ENCODE results near the gene GATAD2A. TPM values are rescaled to one million over a fixed set of nuclear protein-coding genes. Genes with fewer than 3 reads are reported as not detected.
A peak's percentile ranks its signal among the peaks of the same experiment; 100 is the strongest.

The GATAD2A gene
- total and polyA plus RNA-seq, 2 of the 8 experiments (the other 6 are each of a cell fraction or from before 2014, with no cell fraction given): 38.4 to 205 TPM

- TF ChIP-seq RAD21 (IDR thresholded peaks at IDR 0.05 in 1 of 2, conservative IDR thresholded peaks at IDR 0.05 in 1 of 2; ENCODE audit: low read depth in 2 of 2, low read length in 2 of 2): no peak; a peak in 1 of 4 replicates
- no peak for TF ChIP-seq TCF12 (IDR thresholded peaks at IDR 0.05; ENCODE audit: low read depth, low read length)
- TF ChIP-seq JUND (IDR thresholded peaks at IDR 0.05; ENCODE audit: low read length): 0 out of 2 replicates have a peak, but pooled peaks have one; percentile 7
- no peak for TF ChIP-seq YY1 (IDR thresholded peaks at IDR 0.05; ENCODE audit: low read depth, low read length)
- no peak for TF ChIP-seq CTCF (IDR thresholded peaks at IDR 0.05; ENCODE audit: control extremely low read depth in 1 of 3, insufficient read depth in 1 of 3, low read depth in 1 of 3, low read length in 3 of 3)
- 0 out of 4 replicates have a peak, but pooled peaks of 1 of the 2 experiments have one; percentile 59 for TF ChIP-seq SIN3A (conservative IDR thresholded peaks at IDR 0.05 in 1 of 2, IDR thresholded peaks at IDR 0.05 in 1 of 2; ENCODE audit: low read depth in 1 of 2, low read length in 2 of 2)
- TF ChIP-seq MAX (IDR thresholded peaks at IDR 0.05): peak; percentile 59
- no peak for TF ChIP-seq HDAC6 (IDR thresholded peaks at IDR 0.05; ENCODE audit: low read depth, low read length)
- TF ChIP-seq CBX8 (IDR thresholded peaks at IDR 0.05; ENCODE audit: borderline replicate concordance, low read depth, low read length): no peak
- TF ChIP-seq POU5F1 (IDR thresholded peaks at IDR 0.05; ENCODE audit: low read depth, low read length): no peak
- no peak for TF ChIP-seq KDM1A (IDR thresholded peaks at IDR 0.05; ENCODE audit: borderline replicate concordance, low read length)
- TF ChIP-seq HDAC2 (IDR thresholded peaks at IDR 0.05; ENCODE audit: borderline replicate concordance in 1 of 2, low read depth in 2 of 2, low read length in 2 of 2): peak; percentile 36 to 84; a peak in 3 of 4 replicates
- no peak for TF ChIP-seq BCL11A (IDR thresholded peaks at IDR 0.05; ENCODE audit: low read depth in 2 of 2, low read length in 2 of 2)
- peak; percentile 63 for TF ChIP-seq NRF1 (IDR thresholded peaks at IDR 0.05; ENCODE audit: low read depth, low read length)
- TF ChIP-seq SP2 (IDR thresholded peaks at IDR 0.05; ENCODE audit: low read length): no peak
- TF ChIP-seq CHD1 (IDR thresholded peaks at IDR 0.05; ENCODE audit: low read depth, low read length): no peak
- TF ChIP-seq RXRA (IDR thresholded peaks at IDR 0.05; ENCODE audit: insufficient read depth, low read depth, low read length): no peak
- no peak for TF ChIP-seq CHD2 (IDR thresholded peaks at IDR 0.05; ENCODE audit: low read length)
- no peak for TF ChIP-seq GABPA (IDR thresholded peaks at IDR 0.05; ENCODE audit: borderline replicate concordance, insufficient read depth, low read length)
- peak; percentile 62; the same call in 1 of the 2 replicates for TF ChIP-seq SP4 (IDR thresholded peaks at IDR 0.05; ENCODE audit: low read length)
These were observed at the start of gene GATAD2A (continued) for GRCh38 chr19:19404879-19405860.

All from H1 (cell line).